ENCODE data around the gene SRR.

Gene SRR

DNA sequence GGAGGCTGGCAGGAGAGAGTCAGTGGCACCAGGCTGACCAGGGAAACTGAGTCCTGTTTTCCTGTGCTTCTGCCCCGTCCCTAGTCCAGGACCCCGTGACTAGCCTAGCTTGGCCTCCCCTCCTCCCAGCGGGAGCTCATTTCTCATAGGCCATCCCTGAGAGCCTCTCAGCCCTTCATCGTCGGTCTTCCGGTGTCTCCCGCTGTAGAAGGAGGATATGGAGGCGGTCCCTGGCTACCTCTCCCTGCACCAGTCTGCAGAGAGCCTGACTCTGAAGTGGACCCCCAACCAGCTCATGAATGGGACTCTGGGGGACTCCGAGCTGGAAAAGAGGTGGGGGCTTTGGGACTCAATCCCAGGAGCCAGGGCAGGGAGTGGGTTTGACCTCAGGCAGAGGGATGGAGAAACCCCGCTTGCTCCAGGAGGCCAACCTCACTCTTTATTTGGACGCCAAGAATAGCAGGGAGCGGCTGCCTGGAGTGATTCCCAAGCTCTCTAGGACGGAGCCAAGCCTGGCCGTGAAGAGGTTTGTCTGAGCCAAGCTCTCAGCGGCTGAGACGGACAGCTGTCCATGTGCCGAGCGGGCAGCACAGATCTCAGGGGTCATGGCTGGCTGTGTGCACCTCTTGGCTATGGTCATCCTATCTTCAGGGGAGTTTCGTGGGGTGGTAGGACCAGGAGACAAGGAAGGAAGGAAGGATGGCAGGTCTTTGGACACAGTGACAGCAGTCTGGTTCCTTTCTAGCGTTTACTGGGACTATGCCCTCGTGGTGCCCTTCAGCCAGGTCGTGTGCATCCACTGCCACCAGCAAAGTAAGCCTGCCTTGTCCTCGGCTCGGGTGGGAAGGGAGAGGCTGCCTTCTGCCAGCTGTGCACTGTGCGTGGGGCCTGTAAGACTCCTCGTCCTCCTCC is 60.4 kb downstream of the SRR start:
- no peak for FAIRE-seq
- no peak for DNase-seq (ENCODE audit: insufficient read length, low spot score)
- TF ChIP-seq POLR2A (IDR thresholded peaks at IDR 0.05; ENCODE audit: low read depth, low read length), result no peak

DNA sequence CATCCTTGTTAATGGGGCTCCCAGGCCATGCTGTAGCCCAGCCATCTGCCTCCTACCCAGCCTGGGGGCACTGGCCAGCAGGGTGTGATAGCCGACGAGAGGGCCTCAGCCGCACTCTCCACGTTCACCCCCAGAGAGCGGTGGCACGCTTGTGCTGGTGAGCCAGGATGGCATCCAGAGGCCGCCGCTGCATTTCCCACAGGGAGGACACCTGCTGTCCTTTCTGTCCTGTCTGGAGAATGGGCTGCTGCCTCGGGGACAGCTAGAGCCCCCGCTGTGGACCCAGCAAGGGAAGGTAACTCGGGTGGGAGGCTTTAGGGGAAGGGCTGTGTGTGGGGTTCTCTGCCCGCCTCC is 61.0 kb downstream of the SRR start:
- DNase-seq (ENCODE audit: insufficient read length, low spot score), result no peak
- no peak for FAIRE-seq
- TF ChIP-seq POLR2A (IDR thresholded peaks at IDR 0.05; ENCODE audit: low read depth, low read length), result no peak

DNA sequence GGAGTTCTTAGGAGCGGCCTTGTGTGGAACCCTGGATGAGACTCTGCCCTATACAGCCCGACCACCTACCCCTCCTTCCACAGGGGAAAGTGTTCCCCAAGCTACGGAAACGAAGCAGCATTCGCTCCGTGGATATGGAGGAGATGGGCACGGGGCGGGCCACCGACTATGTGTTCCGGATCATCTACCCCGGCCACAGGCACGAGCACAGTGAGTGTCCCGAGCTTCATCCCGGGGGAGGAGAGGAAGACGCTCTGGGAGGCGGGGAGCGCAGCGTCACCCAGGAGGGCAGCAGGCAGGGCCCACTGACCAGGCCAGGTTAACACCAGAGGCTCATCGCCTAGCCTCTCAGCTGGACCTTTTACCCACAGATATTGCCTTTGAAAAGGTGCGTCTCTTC is 61.4 kb downstream of the SRR start:
- DNase-seq (ENCODE audit: insufficient read length, low spot score), result no peak
- no peak for TF ChIP-seq POLR2A (IDR thresholded peaks at IDR 0.05; ENCODE audit: low read depth, low read length)
- no peak for FAIRE-seq

DNA sequence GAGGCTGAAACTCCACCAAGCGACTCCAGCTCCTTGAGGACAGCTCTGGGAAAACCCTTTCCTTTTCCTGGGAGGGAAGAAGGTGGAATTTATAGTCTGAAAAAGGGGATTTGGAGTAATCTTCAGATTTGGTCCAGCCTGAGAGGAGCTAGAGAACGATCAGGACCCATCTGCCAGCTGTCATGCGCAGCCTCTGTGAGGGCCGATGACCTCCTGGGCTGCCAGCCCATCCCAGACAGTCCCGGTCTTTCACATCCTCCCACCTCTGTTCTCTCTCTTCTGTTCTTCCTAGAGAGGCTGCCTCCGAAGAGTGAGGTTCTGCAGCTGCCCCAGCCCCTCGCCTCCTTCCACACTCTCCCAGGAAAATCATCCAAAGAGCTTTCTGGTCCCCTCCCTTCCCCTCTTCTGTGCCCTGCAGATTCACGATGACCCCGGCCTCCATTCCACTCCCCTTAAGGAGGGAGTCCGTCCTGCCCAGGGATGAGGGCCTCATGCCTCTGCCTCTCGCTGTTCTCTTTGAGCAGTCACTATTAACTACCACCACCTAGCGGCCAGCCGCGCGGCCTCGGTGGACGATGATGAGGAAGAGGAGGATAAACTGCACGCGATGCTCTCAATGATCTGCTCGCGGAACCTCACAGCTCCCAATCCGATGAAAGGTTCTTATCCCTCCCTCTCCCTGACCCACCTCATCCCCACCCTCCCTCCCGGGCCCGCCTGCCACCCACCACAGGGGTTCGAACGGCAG is 63.2 kb downstream of the SRR start:
- DNase-seq (ENCODE audit: insufficient read length, low spot score), result no peak
- no peak for TF ChIP-seq POLR2A (IDR thresholded peaks at IDR 0.05; ENCODE audit: low read depth, low read length)
- no peak for FAIRE-seq

DNA sequence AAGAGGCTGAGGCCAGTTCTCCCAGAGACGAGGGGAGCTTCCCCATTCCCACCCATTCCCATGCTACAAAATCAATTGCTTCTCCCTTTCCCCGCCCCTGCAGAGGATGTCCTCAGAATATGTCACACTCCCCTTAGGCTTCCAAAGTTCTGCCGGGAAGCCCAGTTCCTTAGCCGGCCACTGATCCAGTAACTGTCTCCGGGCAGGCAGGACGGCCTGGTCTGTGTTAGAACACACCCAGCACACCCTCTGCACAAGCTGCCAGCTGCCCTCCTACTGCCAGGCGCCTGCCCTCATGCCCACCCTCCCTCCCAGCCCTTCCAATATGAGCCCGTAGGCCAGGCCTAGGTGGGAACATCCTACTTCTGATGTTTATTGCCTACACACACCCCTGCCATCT is 64.6 kb downstream of the SRR start:
- no peak for DNase-seq (ENCODE audit: insufficient read length, low spot score)
- FAIRE-seq, result no peak
- no peak for TF ChIP-seq POLR2A (IDR thresholded peaks at IDR 0.05; ENCODE audit: low read depth, low read length)

DNA sequence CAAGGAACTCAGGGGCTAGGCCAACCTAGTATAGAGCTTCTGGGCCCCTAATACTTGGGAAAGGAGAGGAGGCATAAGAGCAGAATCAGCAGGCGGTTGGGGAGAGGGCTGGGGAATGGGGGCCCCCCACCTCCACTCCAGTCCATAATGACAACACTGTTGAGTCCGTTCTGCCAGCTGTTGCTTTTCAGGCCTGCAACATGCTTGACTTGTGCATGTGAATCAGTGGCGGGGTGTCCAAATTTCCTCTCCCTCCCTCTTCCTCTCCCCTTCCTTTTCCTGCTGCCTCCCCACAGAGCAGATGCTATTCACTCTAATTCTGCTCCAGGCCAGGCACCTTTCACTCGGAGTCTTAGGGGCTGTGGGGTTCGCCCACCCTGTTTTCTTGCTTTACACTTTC is 65.3 kb downstream of the SRR start:
- no peak for TF ChIP-seq POLR2A (IDR thresholded peaks at IDR 0.05; ENCODE audit: low read depth, low read length)
- FAIRE-seq, result no peak
- DNase-seq (ENCODE audit: insufficient read length, low spot score), result no peak

DNA sequence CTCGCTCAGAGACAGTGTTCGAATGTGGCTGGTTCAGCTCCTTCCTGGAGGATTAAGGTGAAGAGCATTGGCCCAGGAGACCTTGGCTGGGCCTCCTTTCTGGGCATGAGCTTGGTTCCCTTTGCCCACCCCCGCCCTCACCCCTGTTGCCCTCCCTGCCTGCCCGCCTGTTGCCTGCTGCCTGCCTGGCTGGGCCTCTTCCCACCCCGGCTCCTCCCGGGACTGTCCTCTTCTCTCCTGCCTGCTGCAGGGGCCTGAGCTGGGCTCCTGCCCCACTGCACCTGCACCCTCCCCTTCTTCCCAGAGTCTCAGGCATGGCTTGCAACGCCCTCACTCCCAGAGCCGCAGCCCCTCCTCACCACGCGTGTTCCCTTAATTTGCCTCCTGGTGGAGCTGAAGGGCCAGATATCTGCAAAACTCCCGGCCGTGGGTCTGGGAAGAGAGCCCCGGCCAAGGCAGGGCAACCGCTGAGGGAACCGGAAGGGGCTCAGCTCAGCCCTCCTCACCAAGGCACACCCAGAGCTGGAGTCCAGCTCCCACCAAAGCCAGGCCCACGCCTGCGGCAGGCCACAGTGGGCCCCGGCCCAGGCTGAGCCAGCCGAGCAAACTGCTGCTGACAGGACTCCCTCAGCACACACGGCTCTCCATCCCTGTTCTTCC is 65.9 kb downstream of the SRR start:
- FAIRE-seq (no peak), DNase-seq (ENCODE audit: insufficient read length, low spot score) (no peak)
- no peak for TF ChIP-seq POLR2A (IDR thresholded peaks at IDR 0.05; ENCODE audit: low read depth, low read length)

DNA sequence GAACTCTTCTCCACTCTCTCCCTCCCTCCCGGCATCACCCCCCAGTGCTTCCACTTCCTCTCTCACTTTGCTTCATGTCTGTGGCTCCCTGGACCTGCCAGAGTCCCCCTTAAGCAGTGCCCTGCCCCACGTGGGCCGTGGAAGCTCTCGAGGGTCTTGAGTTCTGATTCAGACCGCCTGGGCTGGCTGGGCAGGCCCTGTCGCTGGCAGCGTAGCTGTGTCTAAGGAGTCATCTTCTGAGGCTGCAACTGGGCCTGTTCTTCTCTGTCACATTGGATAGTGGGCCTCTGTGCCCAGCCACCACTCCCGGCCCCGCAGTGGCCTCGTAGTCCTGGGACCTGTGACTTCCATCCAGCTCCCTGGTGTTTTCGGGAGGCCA is 66.5 kb downstream of the SRR start:
- DNase-seq (ENCODE audit: insufficient read length, low spot score), result no peak
- no peak for FAIRE-seq

DNA sequence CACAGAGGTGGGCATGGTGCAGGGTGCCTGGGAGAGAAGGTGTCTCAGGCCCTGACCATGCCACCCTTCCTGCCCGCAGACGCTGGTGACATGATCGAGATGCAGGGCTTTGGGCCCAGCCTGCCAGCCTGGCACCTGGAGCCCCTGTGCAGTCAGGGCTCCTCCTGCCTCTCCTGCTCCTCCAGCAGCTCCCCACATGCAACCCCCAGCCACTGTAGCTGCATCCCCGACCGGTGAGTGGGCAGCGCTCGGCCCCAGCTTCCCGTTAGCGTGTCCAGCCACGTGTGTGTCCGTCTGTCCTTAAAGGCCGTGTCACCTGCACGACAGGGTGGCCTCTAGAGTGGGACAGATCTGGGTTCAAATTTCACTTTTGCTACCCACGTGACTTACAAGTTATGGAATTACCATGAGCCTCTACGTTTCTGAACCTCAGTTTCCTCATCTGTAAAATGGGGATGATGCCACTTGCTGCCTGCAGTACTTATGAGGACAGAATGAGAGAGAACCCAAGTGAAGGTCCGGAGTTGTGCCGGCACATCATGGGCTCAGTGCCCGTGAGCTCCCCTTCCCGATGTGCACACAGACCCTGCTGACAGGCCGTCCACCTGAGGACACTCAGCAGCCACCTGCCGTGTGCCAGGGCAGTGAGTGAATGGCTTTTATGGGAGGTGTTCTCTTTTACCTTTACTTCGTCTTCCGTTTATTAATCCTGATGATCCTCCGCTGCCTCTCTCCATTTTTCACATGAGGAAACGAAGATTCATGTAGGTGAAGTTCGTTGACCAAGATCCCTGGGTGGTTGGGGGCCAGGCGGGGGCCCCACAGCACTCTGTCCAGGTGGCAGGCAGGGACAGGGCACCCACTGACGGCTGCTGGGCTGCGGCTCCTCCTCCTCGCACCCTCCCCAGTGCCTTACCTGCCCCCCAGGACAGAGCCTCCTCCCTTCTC is 67.7 kb downstream of the SRR start:
- no peak for FAIRE-seq
- no peak for DNase-seq (ENCODE audit: insufficient read length, low spot score)
- no peak for TF ChIP-seq POLR2A (IDR thresholded peaks at IDR 0.05; ENCODE audit: low read depth, low read length)

More for the DNA sequence above, 66.5 kb downstream of the SRR start:
- TF ChIP-seq POLR2A (IDR thresholded peaks at IDR 0.05; ENCODE audit: low read depth, low read length), result no peak

DNA sequence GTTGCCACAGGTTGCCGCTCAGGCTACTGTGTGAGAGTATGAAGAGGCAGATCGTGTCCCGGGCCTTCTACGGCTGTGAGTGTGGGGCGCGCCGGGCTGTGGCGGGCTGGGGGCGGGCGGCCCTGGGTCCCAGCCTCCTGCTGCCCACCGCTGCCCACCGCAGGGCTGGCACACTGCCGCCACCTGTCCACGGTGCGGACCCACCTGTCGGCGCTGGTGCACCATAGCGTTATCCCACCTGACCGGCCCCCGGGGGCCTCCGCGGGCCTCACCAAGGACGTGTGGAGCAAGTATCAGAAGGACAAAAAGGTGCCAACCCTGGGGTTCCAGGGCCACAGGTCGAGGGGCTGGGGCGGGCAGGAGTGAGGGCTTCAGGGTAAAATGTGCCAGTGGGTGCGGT is 68.4 kb downstream of the SRR start:
- no peak for FAIRE-seq
- TF ChIP-seq POLR2A (IDR thresholded peaks at IDR 0.05; ENCODE audit: low read depth, low read length), result no peak
- DNase-seq (ENCODE audit: insufficient read length, low spot score), result no peak

DNA sequence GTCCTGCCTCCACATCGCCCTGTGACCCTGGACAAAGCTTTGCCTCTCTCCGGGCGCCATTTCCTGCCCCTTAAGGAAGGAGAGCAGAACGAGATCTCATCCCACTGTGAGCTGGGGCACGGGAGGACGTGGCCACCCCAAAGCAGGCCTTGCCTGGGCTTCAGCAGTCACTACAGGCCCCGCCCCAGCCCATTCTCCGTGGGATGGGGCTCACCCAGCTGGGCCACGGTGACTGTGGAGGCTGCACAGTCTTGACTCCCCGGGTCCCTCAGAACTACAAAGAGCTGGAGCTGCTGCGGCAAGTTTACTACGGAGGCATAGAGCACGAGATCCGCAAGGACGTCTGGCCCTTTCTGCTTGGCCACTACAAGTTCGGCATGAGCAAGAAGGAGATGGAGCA is 68.9 kb downstream of the SRR start:
- no peak for TF ChIP-seq POLR2A (IDR thresholded peaks at IDR 0.05; ENCODE audit: low read depth, low read length)

DNA sequence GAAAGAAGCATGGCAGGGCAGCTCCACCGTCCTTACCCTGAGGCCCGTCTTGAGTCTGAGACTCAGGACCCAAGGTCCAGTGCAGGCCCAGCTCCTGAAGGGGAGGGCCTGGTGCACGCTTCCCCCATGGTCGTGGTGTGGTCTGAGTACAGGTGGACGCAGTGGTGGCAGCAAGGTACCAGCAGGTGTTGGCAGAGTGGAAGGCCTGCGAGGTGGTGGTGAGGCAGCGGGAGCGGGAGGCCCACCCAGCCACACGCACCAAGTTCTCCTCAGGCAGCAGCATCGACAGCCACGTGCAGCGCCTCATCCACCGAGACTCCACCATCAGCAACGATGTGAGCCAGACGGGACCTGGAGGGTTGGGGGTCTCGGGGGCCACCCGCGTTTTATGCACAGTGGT is 69.4 kb downstream of the SRR start:
- no peak for FAIRE-seq
- TF ChIP-seq POLR2A (IDR thresholded peaks at IDR 0.05; ENCODE audit: low read depth, low read length), result no peak

More for the DNA sequence above, 68.9 kb downstream of the SRR start:
- no peak for FAIRE-seq
- no peak for DNase-seq (ENCODE audit: insufficient read length, low spot score)

More for the DNA sequence above, 69.4 kb downstream of the SRR start:
- DNase-seq (ENCODE audit: insufficient read length, low spot score), result no peak
